DMS 273 (cell line): ENCODE data around the gene SLC2A2.
"Not testable (repeated sequence)": the region's sequence is repeated elsewhere in the genome, so short reads cannot be mapped to it uniquely, and the experiment has no call there.

ENCODE experiments used
- DNase-seq: peaks from one replicate; lab custom pipeline; 2025; ENCODE audit not compliant: unreplicated experiment; lab: John Stamatoyannopoulos, UW

SLC2A2 gene

GRCh38 chr3:170989100-170989648, 37.3 kb downstream of the SLC2A2 start:
- no peak for DNase-seq

GRCh38 chr3:170988378-170988777, 38.1 kb downstream of the SLC2A2 start:
- no peak for DNase-seq

GRCh38 chr3:170985304-170985703, 41.2 kb downstream of the SLC2A2 start:
- DNase-seq, result no peak

- no peak for DNase-seq
Observed at GRCh38 chr3:170982733-170983132, 43.8 kb downstream of the SLC2A2 start.

GRCh38 chr3:170980399-170980798, 46.1 kb downstream of the SLC2A2 start:
- DNase-seq, result no peak

GRCh38 chr3:170977949-170978745, 48.4 kb downstream of the SLC2A2 start:
- no peak for DNase-seq

GRCh38 chr3:170976190-170976519, 50.4 kb downstream of the SLC2A2 start:
- DNase-seq, result no peak

- no peak for DNase-seq
Observed at GRCh38 chr3:170975283-170976189, 51.0 kb downstream of the SLC2A2 start.

GRCh38 chr3:170974872-170975271, 51.6 kb downstream of the SLC2A2 start:
- no peak for DNase-seq

GRCh38 chr3:170972917-170973316, 53.6 kb downstream of the SLC2A2 start:
- not testable (repeated sequence) for DNase-seq

GRCh38 chr3:170967126-170967525, 59.4 kb downstream of the SLC2A2 start:
- DNase-seq, result no peak

- DNase-seq, result no peak
Observed at GRCh38 chr3:170966495-170966894, 60.0 kb downstream of the SLC2A2 start.

- no peak for DNase-seq
Observed at GRCh38 chr3:170962411-170962810, 64.1 kb downstream of the SLC2A2 start.

- DNase-seq, result peak; percentile 79
Observed at GRCh38 chr3:170961616-170962400, 64.7 kb downstream of the SLC2A2 start.

GRCh38 chr3:170959457-170959856, 67.1 kb downstream of the SLC2A2 start:
- DNase-seq, result no peak

- DNase-seq, result no peak
Observed at GRCh38 chr3:170956647-170957046, 69.9 kb downstream of the SLC2A2 start.

GRCh38 chr3:170953736-170954135, 72.8 kb downstream of the SLC2A2 start:
- peak; percentile 69 for DNase-seq

GRCh38 chr3:170953229-170953628, 73.3 kb downstream of the SLC2A2 start:
- DNase-seq, result peak; percentile 97

GRCh38 chr3:170949211-170949610, 77.3 kb downstream of the SLC2A2 start:
- DNase-seq, result no peak

GRCh38 chr3:170947018-170947769, 79.3 kb downstream of the SLC2A2 start:
- no peak for DNase-seq
